ENCODE results near the gene MTUS2. TPM values are rescaled to one million over a fixed set of nuclear protein-coding genes. Genes with fewer than 3 reads are reported as not detected.

MTUS2 gene
- total and polyA plus RNA-seq, 10 of the 15 experiments (the other 5 are each of a cell fraction or from before 2014, with no cell fraction given) = under 0.01 to 0.05 (median 0.02) TPM; not detected in 6

GRCh38 chr13:29504691-29505090 lies 684.6 kb downstream of the MTUS2 start:
- H3K4me1 ChIP-seq (ENCODE audit: control insufficient read depth, insufficient read depth, low read length) = no peaks in the 10 kb centered on the region
- H3K27me3 ChIP-seq (replicated peaks in 1 of 2; ENCODE audit: control insufficient read depth in 2 of 2, insufficient read depth in 2 of 2, low read length in 1 of 2) = no peaks in the 10 kb centered on the region
- no peaks in the 10 kb centered on the region for H4K20me1 ChIP-seq (ENCODE audit: control insufficient read depth, insufficient read depth)
- H3K27ac ChIP-seq (ENCODE audit: control insufficient read depth, insufficient read depth) = no peak overlapping the region
- 83% methylated on average over 15 of the region's 15 CpGs for WGBS (ENCODE audit: insufficient coverage, insufficient replicate concordance, low lambda C conversion rate, missing lambda C conversion rate)
- intact Hi-C loops (cut with micrococcal nuclease; ENCODE audit: unreplicated experiment) (no loop called here), in situ Hi-C loops (cut with MboI) (loop anchor here (5.0 kb wide), 2 partner anchors 208 to 613 kb away; no protein-coding TSS in a partner anchor)
- H3K4me2 ChIP-seq (ENCODE audit: control insufficient read depth, insufficient read depth) = no peak overlapping the region
- no peak overlapping the region for H2AFZ ChIP-seq (ENCODE audit: control insufficient read depth, low read depth, low read length)
- ChIA-PET POLR2A (no interaction called here), SMC1A (ENCODE audit: uncharacterized antibody, unreplicated experiment) (interaction anchor here (0.7 kb wide), 1 partner anchor 20 kb away, joined by 3 read pairs; no protein-coding TSS in a partner anchor), RAD21 (ENCODE audit: unreplicated experiment) (no interaction called here), CTCF (interaction anchor here (1.1 to 1.2 kb wide), 2 partner anchors 203 to 449 kb away, joined by 3 read pairs; no protein-coding TSS in a partner anchor)
- H3K79me2 ChIP-seq (ENCODE audit: control insufficient read depth, insufficient read depth, low read length) = no peaks in the 10 kb centered on the region
- no peak overlapping the region for H3K4me3 ChIP-seq
- no peak for ATAC-seq
- H3K36me3 ChIP-seq (ENCODE audit: control insufficient read depth in 2 of 2, insufficient read depth in 2 of 2, low read length in 1 of 2) = no peaks in the 10 kb centered on the region; a peak in 2 of 4 replicates
- no peaks in the 10 kb centered on the region for H3K9me3 ChIP-seq (replicated peaks; ENCODE audit: control insufficient read depth, insufficient read depth, low read length)
- FAIRE-seq = no peak
- TF ChIP-seq SMC3 (IDR thresholded peaks at IDR 0.05; ENCODE audit: borderline replicate concordance, low read length) = no peak
- TF ChIP-seq NFXL1 (IDR thresholded peaks at IDR 0.05; ENCODE audit: borderline replicate concordance) = no peak
- TF ChIP-seq, protein P1, sequence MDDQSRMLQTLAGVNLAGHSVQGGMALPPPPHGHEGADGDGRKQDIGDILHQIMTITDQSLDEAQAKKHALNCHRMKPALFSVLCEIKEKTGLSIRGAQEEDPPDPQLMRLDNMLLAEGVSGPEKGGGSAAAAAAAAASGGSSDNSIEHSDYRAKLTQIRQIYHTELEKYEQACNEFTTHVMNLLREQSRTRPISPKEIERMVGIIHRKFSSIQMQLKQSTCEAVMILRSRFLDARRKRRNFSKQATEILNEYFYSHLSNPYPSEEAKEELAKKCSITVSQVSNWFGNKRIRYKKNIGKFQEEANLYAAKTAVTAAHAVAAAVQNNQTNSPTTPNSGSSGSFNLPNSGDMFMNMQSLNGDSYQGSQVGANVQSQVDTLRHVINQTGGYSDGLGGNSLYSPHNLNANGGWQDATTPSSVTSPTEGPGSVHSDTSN (IDR thresholded peaks at IDR 0.05; ENCODE audit: insufficient replicate concordance, low read depth, low read length) = no peak
- no peak for TF ChIP-seq KAT2A (conservative IDR thresholded peaks at IDR 0.05; ENCODE audit: control insufficient read depth, low read depth, low read length)
- no peak for TF ChIP-seq ZBTB11 (CRISPR knock-in tag; IDR thresholded peaks at IDR 0.05)
- DNase-seq (ENCODE audit: low read depth, low spot score) = no peak
- BruUV-seq (replicated peaks) = no TSS peak
- H3K9ac ChIP-seq (ENCODE audit: control insufficient read depth, insufficient read depth, low read length) = no peak overlapping the region
